G401.6 (cell line): ENCODE results near the gene SOCS7.

Experiments used
- FAIRE-seq: peaks from 2 replicates; lab custom pipeline; 2012; peaks lifted over from hg19 to GRCh38; lab: Jason Lieb, UNC

SOCS7 gene

GRCh38 chr17:38442548-38442947 is 90.9 kb downstream of the SOCS7 start:
- no peak for FAIRE-seq

GRCh38 chr17:38443356-38444031 is 91.8 kb downstream of the SOCS7 start:
- no peak for FAIRE-seq

DNA sequence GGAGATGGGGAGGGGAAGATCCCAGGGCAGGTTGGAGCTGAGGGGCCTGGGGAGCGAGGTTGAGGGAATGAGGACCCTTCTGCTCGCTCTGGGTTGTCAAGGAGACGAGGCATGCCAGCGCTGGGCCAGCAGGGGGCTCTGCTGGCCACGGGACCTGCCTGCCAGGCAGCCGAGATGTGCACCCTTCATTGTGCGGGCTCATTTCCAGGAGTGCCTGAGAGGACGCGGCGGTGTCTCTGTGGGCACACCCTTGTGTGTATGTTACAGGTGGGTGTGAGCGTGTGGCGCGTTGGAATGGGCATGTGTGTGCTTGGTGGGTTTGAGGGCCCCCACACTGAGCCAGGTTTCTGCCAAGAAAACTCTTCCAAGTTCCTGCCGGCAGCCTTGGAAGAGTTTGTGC is 92.5 kb downstream of the SOCS7 start:
- FAIRE-seq, result no peak

GRCh38 chr17:38447502-38448085 is 96.0 kb downstream of the SOCS7 start:
- FAIRE-seq, result no peak

- no peak for FAIRE-seq
These were observed 96.6 kb downstream of the SOCS7 start for GRCh38 chr17:38448208-38448771.

DNA sequence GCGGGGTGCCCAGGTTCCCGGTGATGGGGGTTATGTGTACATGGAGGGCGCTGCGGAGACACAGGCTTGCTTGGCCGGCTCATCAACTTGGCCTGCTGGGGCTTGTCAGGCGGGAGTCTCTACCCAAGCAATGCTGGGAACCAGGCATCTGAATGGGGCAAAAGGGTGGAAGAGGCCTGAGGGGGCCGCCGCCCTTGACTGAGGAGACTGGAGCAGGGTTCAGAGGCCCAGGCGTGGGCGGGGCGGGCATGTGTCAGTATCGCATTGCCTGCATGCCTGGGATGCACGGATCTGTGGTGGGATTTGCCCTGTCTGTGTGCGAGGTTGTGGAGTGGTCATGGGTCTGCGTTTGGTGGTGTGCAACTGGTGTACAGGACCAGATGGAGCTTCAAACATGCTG is 97.7 kb downstream of the SOCS7 start:
- FAIRE-seq, result no peak

GRCh38 chr17:38450557-38451029 is 98.9 kb downstream of the SOCS7 start:
- no peak for FAIRE-seq

DNA sequence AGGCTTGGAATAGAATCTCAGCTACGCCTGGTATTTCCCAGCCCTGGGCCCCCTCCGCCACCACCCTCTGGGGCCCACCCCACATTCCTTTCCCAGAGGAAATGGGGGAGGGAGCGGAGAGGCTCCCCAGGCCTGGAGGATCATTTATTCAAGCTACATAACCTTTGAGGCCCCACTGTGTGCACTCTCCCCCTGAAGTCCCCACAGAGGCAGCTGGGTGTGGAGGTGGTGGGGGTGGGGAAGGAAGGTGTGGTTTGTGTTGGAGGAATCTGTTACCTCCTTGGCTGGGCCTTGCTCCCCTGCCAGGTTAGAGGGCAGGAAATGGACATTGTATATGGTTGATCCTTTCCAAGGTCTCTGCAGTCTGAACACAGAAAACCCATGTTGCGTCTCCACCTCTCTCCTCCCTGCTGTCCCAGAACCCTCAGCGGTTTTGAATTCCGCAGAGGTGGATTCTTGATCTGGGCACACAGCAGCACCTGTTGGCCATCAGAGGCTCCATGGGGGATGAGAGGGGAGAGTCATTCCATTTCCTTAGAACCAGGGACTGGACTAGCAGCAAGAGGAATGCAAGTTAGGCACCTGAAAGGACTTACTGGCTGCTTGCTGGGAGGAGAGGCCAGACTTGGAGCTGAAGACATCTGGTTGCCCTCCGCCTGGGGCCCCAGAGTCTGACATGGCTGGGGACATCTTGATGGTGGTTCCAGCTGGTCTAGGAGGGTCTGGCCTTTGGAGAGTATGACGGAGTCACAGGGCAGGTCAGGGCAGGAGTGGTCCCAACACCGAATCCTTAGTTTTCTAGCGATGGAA is 99.6 kb downstream of the SOCS7 start:
- FAIRE-seq, result no peak

- no peak for FAIRE-seq
These were observed 100.3 kb downstream of the SOCS7 start for GRCh38 chr17:38451840-38452529.

DNA sequence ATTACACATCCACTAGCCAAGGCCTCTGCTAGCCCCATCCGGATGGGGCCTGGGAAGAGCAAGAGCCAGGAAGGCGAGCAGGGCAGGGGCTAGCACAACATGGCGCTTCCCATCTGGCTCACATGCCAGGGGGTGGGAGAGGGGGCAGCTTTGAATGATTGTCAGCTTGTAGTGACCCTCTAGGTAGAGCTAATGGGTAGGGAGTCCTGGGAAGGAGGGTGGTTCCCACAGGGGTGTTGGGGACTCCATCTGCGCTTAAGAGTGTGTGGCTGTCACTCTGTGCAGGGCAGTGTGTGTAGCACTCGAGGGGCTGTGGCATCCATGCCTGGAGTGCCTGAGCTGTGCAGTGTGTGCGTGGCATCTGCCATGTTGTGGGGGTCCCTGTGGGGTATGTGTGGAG is 101.1 kb downstream of the SOCS7 start:
- FAIRE-seq, result no peak

DNA sequence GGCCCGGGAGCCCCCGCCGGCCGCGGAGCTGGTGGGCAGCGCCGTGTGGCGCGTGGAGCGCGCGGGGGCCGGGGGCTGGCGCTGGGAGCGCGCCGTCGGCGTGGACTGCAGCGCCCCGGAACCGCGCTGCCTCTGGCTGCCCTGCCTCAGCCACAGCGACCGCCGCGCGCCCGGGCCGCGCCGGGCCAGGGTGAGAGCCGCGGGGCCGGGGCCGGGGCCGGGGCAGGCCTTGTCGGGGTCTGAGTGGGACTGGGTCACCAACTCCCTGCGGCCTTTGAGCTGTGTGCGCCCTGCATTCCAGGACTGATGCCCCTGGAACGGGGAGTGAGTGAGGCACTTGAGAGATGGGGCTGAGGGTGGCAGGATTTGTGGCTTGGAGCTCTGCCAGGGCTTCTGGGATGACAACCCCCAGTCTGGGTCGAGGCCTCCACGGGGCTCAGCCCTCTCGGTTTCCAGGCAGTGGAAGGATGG is 102.3 kb downstream of the SOCS7 start:
- FAIRE-seq, result no peak

DNA sequence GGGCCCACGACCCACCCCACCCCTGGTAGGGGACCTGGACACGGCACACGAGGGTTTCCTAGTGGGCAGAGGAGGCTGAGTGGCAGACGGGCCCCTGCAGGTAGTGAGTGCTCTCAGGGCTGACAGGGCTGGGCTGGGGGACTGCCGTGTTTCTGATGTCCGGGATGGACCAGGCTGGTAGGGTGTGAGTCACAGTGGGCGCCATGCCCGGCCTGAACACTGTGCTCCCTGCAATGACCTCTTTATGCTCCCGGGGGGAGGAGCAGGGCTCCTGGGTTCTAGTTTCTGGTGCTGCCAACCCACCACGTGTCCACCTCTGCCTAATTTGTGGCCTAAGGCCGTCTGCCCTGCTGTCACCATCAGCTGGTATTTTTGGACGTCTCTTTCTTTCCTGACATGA is 102.9 kb downstream of the SOCS7 start:
- no peak for FAIRE-seq
